Activated CD8-positive, alpha-beta memory T cell treated with anti-CD3 and anti-CD28 coated beads, Interleukin-2, amount 10 ng/mL, durations not matched to agents 7 days and 5 days (primary cell): ENCODE data around the gene TNS1. TPM values are rescaled to one million over a fixed set of nuclear protein-coding genes. Genes with fewer than 3 reads are reported as not detected.
"Not testable (repeated sequence)": the region's sequence is repeated elsewhere in the genome, so short reads cannot be mapped to it uniquely, and the experiment has no call there.

ENCODE experiments used
- ATAC-seq: fragments of 150-1000 bp; cut with Tn5 transposase; one replicate; pipeline ENCODE4 v1.10.0; 2021; ENCODE audit warnings: moderate library complexity
- CTCF ChIA-PET: fragments of 350-600 bp; sonication (Branson Sonifier 250); formaldehyde crosslinking; loops from one replicate; lab custom pipeline; 2021; ENCODE audit warnings: antibody characterized with exemption; lab: Charles Lee
- DNase-seq: peaks from one replicate; pipeline ENCODE4 v3.0.0-alpha.2; 2020
- H3K27ac Mint-ChIP-seq: one replicate; pipeline ENCODE4 v1.8.0; 2021; ENCODE audit warnings: mild to moderate bottlenecking, mixed read lengths
- H3K27me3 Mint-ChIP-seq: one replicate; pipeline ENCODE4 v1.8.0; 2021; ENCODE audit warnings: mixed read lengths
- H3K36me3 Mint-ChIP-seq: one replicate; pipeline ENCODE4 v1.8.0; 2021; ENCODE audit warnings: mild to moderate bottlenecking, mixed read lengths
- H3K4me1 Mint-ChIP-seq: one replicate; pipeline ENCODE4 v1.8.0; 2021; ENCODE audit warnings: mixed read lengths
- H3K4me3 Mint-ChIP-seq: one replicate; pipeline ENCODE4 v1.8.0; 2021; ENCODE audit warnings: mild to moderate bottlenecking, moderate library complexity, mixed read lengths
- H3K9me3 Mint-ChIP-seq: one replicate; pipeline ENCODE4 v1.8.0; 2022; ENCODE audit warnings: low read depth, mixed read lengths
- total RNA-seq, 2 experiments: library from RNA; stranded (reverse); gene quantifications; one replicate each; pipeline ENCODE4 v1.2.3, GENCODE V29; 2021

Gene TNS1
- total RNA-seq, 2 experiments from 2014 or later, result 1.4 to 4.4 TPM

- not testable (repeated sequence) for H3K27me3 Mint-ChIP-seq, H3K36me3 Mint-ChIP-seq, H3K9me3 Mint-ChIP-seq
- peak; percentile 90 for ATAC-seq
- H3K27ac Mint-ChIP-seq, result peak overlapping the region; percentile 70
- peak overlapping the region; percentile 65 for H3K4me3 Mint-ChIP-seq
- DNase-seq, result peak; percentile 77
- CTCF ChIA-PET, result interaction anchor here (0.8 to 3.5 kb wide), 7 partner anchors 9 to 249 kb away, joined by 3 to 22 read pairs (median 3); partner anchors contain the start of gene RUFY4
- H3K4me1 Mint-ChIP-seq, result peaks cover 24% of the 10 kb centered on the region
These were observed 31.9 kb upstream of the TNS1 start for GRCh38 chr2:218034497-218035213.

- ATAC-seq (peak; percentile 3), DNase-seq (peak; percentile 40)
- H3K27ac Mint-ChIP-seq, result no peak overlapping the region
These were observed 31.0 kb upstream of the TNS1 start for GRCh38 chr2:218033590-218034496.

GRCh38 chr2:218033208-218033589 lies 30.4 kb upstream of the TNS1 start:
- Mint-ChIP-seq H3K27me3 (no peaks in the 10 kb centered on the region), H3K27ac (no peak overlapping the region), H3K4me3 (no peak overlapping the region), H3K36me3 (no peaks in the 10 kb centered on the region), H3K9me3 (no peaks in the 10 kb centered on the region), H3K4me1 (peaks cover 18% of the 10 kb centered on the region)
- ATAC-seq (no peak), DNase-seq (peak; percentile 22)
- CTCF ChIA-PET, result interaction anchor here (0.6 to 3.5 kb wide), 7 partner anchors 10 to 247 kb away, joined by 3 to 22 read pairs (median 5); partner anchors contain the start of gene RUFY4

More at GRCh38 chr2:218033590-218034496, 31.0 kb upstream of the TNS1 start:
- Mint-ChIP-seq H3K27me3 (no peaks in the 10 kb centered on the region), H3K4me1 (peaks cover 19% of the 10 kb centered on the region), H3K4me3 (peak overlapping the region; percentile 18), H3K9me3 (no peaks in the 10 kb centered on the region), H3K36me3 (no peaks in the 10 kb centered on the region)
- CTCF ChIA-PET, result interaction anchor here (0.6 to 3.5 kb wide), 10 partner anchors 8 to 248 kb away, joined by 3 to 22 read pairs (median 4); partner anchors contain the start of gene RUFY4

GRCh38 chr2:218032336-218033171 lies 29.8 kb upstream of the TNS1 start:
- no peak for ATAC-seq
- Mint-ChIP-seq H3K9me3 (no peaks in the 10 kb centered on the region), H3K27ac (no peak overlapping the region), H3K4me1 (peaks cover 18% of the 10 kb centered on the region), H3K36me3 (no peaks in the 10 kb centered on the region), H3K27me3 (no peaks in the 10 kb centered on the region), H3K4me3 (no peak overlapping the region)
- CTCF ChIA-PET, result interaction anchor here (1.0 to 3.5 kb wide), 5 partner anchors 11 to 247 kb away, joined by 3 to 22 read pairs (median 6); partner anchors contain the start of gene RUFY4
- peak; percentile 40 for DNase-seq

- Mint-ChIP-seq H3K36me3 (no peaks in the 10 kb centered on the region), H3K4me1 (peaks cover 17% of the 10 kb centered on the region), H3K27ac (no peak overlapping the region), H3K9me3 (no peaks in the 10 kb centered on the region), H3K4me3 (no peak overlapping the region), H3K27me3 (no peaks in the 10 kb centered on the region)
- no peak for ATAC-seq
- CTCF ChIA-PET, result interaction anchor here (1.8 kb wide), 1 partner anchor 44 kb away, joined by 5 read pairs; no protein-coding TSS in a partner anchor
- DNase-seq, result peak; percentile 36
These were observed 29.0 kb upstream of the TNS1 start for GRCh38 chr2:218031771-218032257.

- Mint-ChIP-seq H3K36me3 (no peaks in the 10 kb centered on the region), H3K4me3 (no peak overlapping the region)
- CTCF ChIA-PET, result no interaction called here
These were observed 28.5 kb upstream of the TNS1 start for GRCh38 chr2:218031261-218031660.

GRCh38 chr2:218030409-218031195 lies 27.8 kb upstream of the TNS1 start:
- DNase-seq (peak; percentile 36), ATAC-seq (no peak)
- no peak overlapping the region for H3K27ac Mint-ChIP-seq
- CTCF ChIA-PET, result no interaction called here
- H3K4me1 Mint-ChIP-seq, result peaks cover 10% of the 10 kb centered on the region
- no peaks in the 10 kb centered on the region for H3K27me3 Mint-ChIP-seq
- no peaks in the 10 kb centered on the region for H3K36me3 Mint-ChIP-seq
- H3K9me3 Mint-ChIP-seq, result no peaks in the 10 kb centered on the region
- no peak overlapping the region for H3K4me3 Mint-ChIP-seq

More at GRCh38 chr2:218031261-218031660, 28.5 kb upstream of the TNS1 start:
- no peak overlapping the region for H3K27ac Mint-ChIP-seq
- H3K9me3 Mint-ChIP-seq, result no peaks in the 10 kb centered on the region
- H3K27me3 Mint-ChIP-seq, result no peaks in the 10 kb centered on the region
- peaks cover 12% of the 10 kb centered on the region for H3K4me1 Mint-ChIP-seq
- ATAC-seq (no peak), DNase-seq (no peak)

- peak; percentile 25 for DNase-seq
- no peaks in the 10 kb centered on the region for H3K27me3 Mint-ChIP-seq
- no peak overlapping the region for H3K27ac Mint-ChIP-seq
- CTCF ChIA-PET, result no interaction called here
- no peaks in the 10 kb centered on the region for H3K36me3 Mint-ChIP-seq
- no peak overlapping the region for H3K4me3 Mint-ChIP-seq
- no peaks in the 10 kb centered on the region for H3K9me3 Mint-ChIP-seq
- ATAC-seq, result no peak
- H3K4me1 Mint-ChIP-seq, result peaks cover 5% of the 10 kb centered on the region
These were observed 26.9 kb upstream of the TNS1 start for GRCh38 chr2:218029366-218030360.

GRCh38 chr2:218028562-218029348 lies 26.0 kb upstream of the TNS1 start:
- ATAC-seq (no peak), DNase-seq (peak; percentile 34)
- Mint-ChIP-seq H3K27me3 (no peaks in the 10 kb centered on the region), H3K9me3 (no peaks in the 10 kb centered on the region), H3K27ac (no peak overlapping the region), H3K4me3 (no peak overlapping the region), H3K36me3 (no peaks in the 10 kb centered on the region), H3K4me1 (no peaks in the 10 kb centered on the region)
- CTCF ChIA-PET, result interaction anchor here (1.0 to 1.7 kb wide), 2 partner anchors 8 to 243 kb away, joined by 4 to 6 read pairs; no protein-coding TSS in a partner anchor

GRCh38 chr2:218028189-218028495 lies 25.3 kb upstream of the TNS1 start:
- no peaks in the 10 kb centered on the region for H3K4me1 Mint-ChIP-seq
- no peak overlapping the region for H3K27ac Mint-ChIP-seq
- ATAC-seq (no peak), DNase-seq (no peak)
- H3K27me3 Mint-ChIP-seq, result no peaks in the 10 kb centered on the region
- H3K9me3 Mint-ChIP-seq, result no peaks in the 10 kb centered on the region
- H3K36me3 Mint-ChIP-seq, result no peaks in the 10 kb centered on the region
- H3K4me3 Mint-ChIP-seq, result no peak overlapping the region
- CTCF ChIA-PET, result interaction anchor here (1.0 to 1.7 kb wide), 2 partner anchors 9 to 243 kb away, joined by 4 to 6 read pairs; no protein-coding TSS in a partner anchor
